Adrenal gland (tissue), 12 donors: ENCODE results near the gene SEMA3A. TPM values are rescaled to one million over a fixed set of nuclear protein-coding genes. Genes with fewer than 3 reads are reported as not detected.

Source experiments
- DNase-seq, 7 donors: peaks; one replicate each; pipeline ENCODE4 v3.0.0-alpha.2; 2019 to 2020
- H3K27ac ChIP-seq, 5 donors: fragments of 200-600 bp; sonication (generic) in 4 of 5; 1 replicate in 3 of 5; 2 replicates in 2 of 5; pipeline versions ENCODE4 v1.5.1 to v1.8.0; 2016 to 2020; ENCODE audit warnings: mild to moderate bottlenecking in 1 of 5
- H3K27me3 ChIP-seq: fragments of 200-600 bp; 2 replicates; pipeline ENCODE4 v1.8.0; 2021
- H3K36me3 ChIP-seq, 2 donors: fragments of 200-600 bp; replicated peaks in 1 of 2; 1 replicate in 1 of 2; 2 replicates in 1 of 2; pipeline versions ENCODE4 v1.5.1 to v1.8.0; 2018 to 2022
- H3K4me1 ChIP-seq, 2 donors: fragments of 200-600 bp; replicated peaks in 1 of 2; 1 replicate in 1 of 2; 2 replicates in 1 of 2; pipeline versions ENCODE4 v1.5.1 to v1.8.0; 2018 to 2021
- H3K4me3 ChIP-seq, 4 donors: fragments of 200-600 bp; sonication (generic) in 3 of 4; one replicate each; pipeline ENCODE4 v1.5.1; 2016 to 2018
- H3K9me3 ChIP-seq, 3 donors: fragments of 200-600 bp; sonication (generic) in 1 of 3; replicated peaks in 1 of 3; 1 replicate in 2 of 3; 2 replicates in 1 of 3; pipeline versions ENCODE4 v1.5.1 to v1.8.0; 2016 to 2021
- CTCF ChIP-seq, 6 experiments: fragments of 450-650 bp in 4 of 6; fragments of 200-600 bp in 2 of 6; sonication (generic) in 1 of 6; IDR thresholded peaks; 1 replicate in 5 of 6; 2 replicates in 1 of 6; pipeline versions ENCODE4 v1.5.1 to v1.8.0; 2016 to 2021; ENCODE audit warnings: antibody characterized with exemption in 6 of 6, mild to moderate bottlenecking in 2 of 6, moderate library complexity in 1 of 6
- POLR2A ChIP-seq, 2 donors: fragments of 450-650 bp; IDR thresholded peaks; one replicate each; pipeline ENCODE4 v1.6.1; 2017; ENCODE audit warnings: antibody characterized with exemption in 2 of 2, mild to moderate bottlenecking in 2 of 2, moderate library complexity in 1 of 2
- WGBS, 4 donors: extraction: QIAGEN DNeasy Blood & Tissue Kit in 2 of 4; methylation state at CpG; one replicate each; pipeline versions ENCODE4 v1.1.5 to v1.1.7; 2013 to 2017; 5-methylcytosine and 5-hydroxymethylcytosine counted together
- intact Hi-C, 2 donors: fragments of 100-400 bp; cut with DNase I; formaldehyde crosslinking; loops; one replicate each; pipeline versions ENCODE4 v1.14.1 to v1.15.0; 2022 to 2023
- polyA plus RNA-seq, 3 donors: library from polyadenylated mRNA; stranded (reverse); fragments of 200-250 nt in 2 of 3; fragments of 350-450 nt in 1 of 3; fragmentation: Illumina TruSeq in 1 of 3; extraction: RNeasy Lipid Tissue Mini Kit (QIAGEN cat#74804) in 1 of 3; gene quantifications; one replicate each; pipeline ENCODE4 v1.2.3, GENCODE V29; 2013 to 2014
- total RNA-seq, 9 donors: library from RNA; depleted of rRNA in 4 of 9; stranded (reverse); fragments of >200 nt in 4 of 9; fragments of 120-200 nt in 1 of 9; fragmentation: NEBNext Ultra II Directional in 1 of 9; extraction: Animal tissue kit (Norgen Biotek cat#: 25700) in 1 of 9; gene quantifications; one replicate each; pipeline versions ENCODE4 v1.1.0 to v1.2.4, GENCODE V29; 2013 to 2023
- donor health status: healthy with polysubstance abuse.
- donor health status: Bipolar disorder and iron deficiency.
- donor health status: DM: yes; HTN: yes; CAD: no.
- donor health status: DM: no; HTN: no; CAD: no.
- donor health status: DM: no; HTN: no; CAD: no.
- donor health status: DM: yes; HTN: yes; CAD: no.

Gene SEMA3A
- total and polyA plus RNA-seq, 12 donors = 0.24 to 17.5 (median 1.2) TPM

DNA sequence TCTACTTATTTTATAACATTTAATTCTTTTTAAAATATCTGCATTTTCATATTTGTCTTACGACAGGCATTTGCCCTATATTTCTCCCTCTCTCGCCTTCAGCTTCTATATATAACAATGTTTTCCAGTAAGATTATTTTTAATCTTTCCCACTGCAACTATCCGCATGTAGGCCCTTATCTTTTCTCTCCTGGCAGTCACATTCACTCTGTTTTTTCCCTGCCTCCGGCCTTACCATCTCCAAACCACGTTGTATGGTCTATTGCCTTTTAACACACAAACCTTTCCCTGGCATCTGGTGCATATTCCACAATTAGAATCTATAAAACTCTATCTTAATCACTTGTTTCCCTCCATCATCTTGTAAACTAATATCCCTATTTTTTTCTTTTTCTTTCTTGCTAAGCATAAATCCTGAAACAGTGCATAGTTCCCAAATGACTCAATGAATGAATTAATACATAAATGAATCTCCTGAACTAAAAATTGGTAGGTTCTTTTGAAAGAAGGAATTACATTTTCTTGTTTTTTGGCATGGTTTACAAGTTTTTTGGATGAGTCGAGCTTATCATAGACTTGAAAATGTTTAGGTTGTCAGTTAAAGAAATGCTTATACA, 173.2 kb downstream of the SEMA3A start:
- no peaks in the 10 kb centered on the region for H3K9me3 ChIP-seq
- H3K4me3 ChIP-seq = no peak overlapping the region
- no peak for DNase-seq
- H3K4me1 ChIP-seq = no peaks in the 10 kb centered on the region
- WGBS, 4 donors = 68 to 79% (median 76%) methylated on average over 6 of the region's 6 CpGs
- no peaks in the 10 kb centered on the region for H3K27me3 ChIP-seq
- H3K27ac ChIP-seq = no peak overlapping the region
- TF ChIP-seq CTCF (IDR thresholded peaks at IDR 0.05) (no peak), POLR2A (IDR thresholded peaks at IDR 0.05) (no peak)
- intact Hi-C loops = no loop called here
- H3K36me3 ChIP-seq = no peaks in the 10 kb centered on the region

- WGBS, 4 donors = 30 to 50% (median 39%) methylated on average over 2 of the region's 2 CpGs
- no peaks in the 10 kb centered on the region for H3K4me1 ChIP-seq
- H3K27me3 ChIP-seq = no peaks in the 10 kb centered on the region
- intact Hi-C loops = no loop called here
- TF ChIP-seq CTCF (IDR thresholded peaks at IDR 0.05) (no peak), POLR2A (IDR thresholded peaks at IDR 0.05) (no peak)
- no peaks in the 10 kb centered on the region for H3K36me3 ChIP-seq
- no peaks in the 10 kb centered on the region for H3K9me3 ChIP-seq
- no peak overlapping the region for H3K4me3 ChIP-seq
- no peak overlapping the region for H3K27ac ChIP-seq
- DNase-seq = no peak
These were observed 176.9 kb downstream of the SEMA3A start for GRCh38 chr7:84017651-84018050.

DNA sequence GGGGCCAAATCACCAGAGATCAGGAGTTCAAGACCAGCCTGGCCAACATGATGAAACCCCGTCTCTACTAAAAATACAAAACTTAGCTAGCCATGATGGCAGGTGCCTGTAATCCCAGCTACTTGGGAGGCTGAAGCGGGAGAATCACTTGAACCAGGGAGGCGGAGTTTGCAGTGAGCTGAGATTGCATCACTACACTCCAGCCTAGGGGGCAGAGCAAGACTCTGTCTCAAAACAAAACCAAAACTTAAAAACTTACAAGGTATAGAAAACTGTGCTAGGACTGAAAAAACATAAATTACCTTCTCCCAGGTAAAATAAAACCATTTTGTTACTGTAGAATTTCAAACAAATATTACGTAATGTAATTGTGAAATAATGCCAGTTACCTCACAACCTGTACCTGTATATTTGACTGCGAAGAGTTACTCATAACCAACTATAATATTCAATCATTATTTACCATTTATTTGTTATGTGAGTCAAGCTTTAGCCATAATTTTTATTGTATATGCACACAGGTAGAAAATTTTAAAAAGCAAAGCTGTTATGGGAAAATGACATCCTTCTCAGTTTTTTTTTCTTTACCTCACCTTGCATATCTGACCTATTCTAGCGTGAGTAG, 180.9 kb downstream of the SEMA3A start:
- 89 to 94% (median 93%) methylated on average over 6 of the region's 6 CpGs for WGBS, 4 donors
- intact Hi-C loops = no loop called here
- no peak overlapping the region for H3K4me3 ChIP-seq
- no peak overlapping the region for H3K27ac ChIP-seq
- DNase-seq = no peak
- H3K27me3 ChIP-seq = no peaks in the 10 kb centered on the region
- H3K36me3 ChIP-seq = no peaks in the 10 kb centered on the region
- TF ChIP-seq POLR2A (IDR thresholded peaks at IDR 0.05) (no peak), CTCF (IDR thresholded peaks at IDR 0.05) (no peak)
- no peaks in the 10 kb centered on the region for H3K4me1 ChIP-seq
- no peaks in the 10 kb centered on the region for H3K9me3 ChIP-seq

DNA sequence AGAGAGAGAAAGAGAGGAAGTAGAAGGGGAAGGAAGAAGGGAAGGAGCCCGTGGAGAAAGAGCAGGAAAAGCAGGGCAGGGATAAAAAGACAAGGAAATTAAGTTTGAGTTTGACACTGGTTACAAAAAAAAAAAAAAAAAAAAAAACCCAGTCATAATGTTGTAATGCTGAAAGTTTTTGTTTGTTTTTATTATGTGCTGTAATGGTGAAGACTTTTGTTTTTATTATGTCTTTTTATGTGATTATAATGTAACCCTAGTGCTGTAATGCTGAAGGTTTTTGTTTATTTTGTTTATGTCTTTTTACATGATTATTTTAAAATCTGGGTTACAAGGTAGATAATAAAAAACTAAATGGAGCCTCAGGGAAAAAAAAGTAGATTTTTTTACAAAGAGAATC, 184.8 kb downstream of the SEMA3A start:
- WGBS, 4 donors = 0% methylated on average over 1 of the region's 1 CpG; no CpG with 5 or more reads in 3 of the 4 donors
- H3K4me1 ChIP-seq = no peaks in the 10 kb centered on the region
- no peak overlapping the region for H3K27ac ChIP-seq
- TF ChIP-seq CTCF (IDR thresholded peaks at IDR 0.05) = no peak
- TF ChIP-seq POLR2A (IDR thresholded peaks at IDR 0.05) = no peak
- no peaks in the 10 kb centered on the region for H3K27me3 ChIP-seq
- H3K9me3 ChIP-seq = no peaks in the 10 kb centered on the region
- intact Hi-C loops = no loop called here
- DNase-seq = no peak
- no peaks in the 10 kb centered on the region for H3K36me3 ChIP-seq
- no peak overlapping the region for H3K4me3 ChIP-seq
